Ovary (tissue), 9 donors: ENCODE results near the gene GPR17. TPM values are rescaled to one million over a fixed set of nuclear protein-coding genes. Genes with fewer than 3 reads are reported as not detected.

Experiments
- DNase-seq, 5 donors: peaks; one replicate each; pipeline ENCODE4 v3.0.0-alpha.2; 2019 to 2020
- H3K27ac ChIP-seq, 2 donors: fragments of 200-600 bp; one replicate each; pipeline versions ENCODE4 v1.5.1 to v1.8.0; 2019 to 2022
- H3K27me3 ChIP-seq: fragments of 200-600 bp; one replicate; pipeline ENCODE4 v1.8.0; 2022
- H3K36me3 ChIP-seq: fragments of 200-600 bp; sonication (generic); one replicate; pipeline ENCODE4 v1.5.1; 2019
- H3K4me1 ChIP-seq: one replicate; pipeline ENCODE4 v1.8.1; 2013; ENCODE audit warnings: mild to moderate bottlenecking, moderate library complexity; ENCODE audit not compliant: insufficient read depth
- H3K4me3 ChIP-seq: fragments of 200-600 bp; sonication (generic); one replicate; pipeline ENCODE4 v1.5.1; 2017
- H3K9me3 ChIP-seq, 2 donors: fragments of 200-600 bp in 1 of 2; sonication (generic) in 1 of 2; one replicate each; pipeline versions ENCODE4 v1.5.1 to v1.8.1; 2013 to 2019; ENCODE audit warnings: mild to moderate bottlenecking in 1 of 2, moderate library complexity in 1 of 2
- CTCF ChIP-seq, 3 donors: fragments of 450-650 bp in 2 of 3; fragments of 200-600 bp in 1 of 3; IDR thresholded peaks; one replicate each; pipeline versions ENCODE4 v1.5.1 to v1.8.0; 2016 to 2022; ENCODE audit warnings: antibody characterized with exemption in 3 of 3, mild to moderate bottlenecking in 1 of 3
- EP300 ChIP-seq: sonication (generic); formaldehyde crosslinking; IDR thresholded peaks from one replicate; pipeline ENCODE4 v1.6.1; 2017; ENCODE audit warnings: antibody characterized with exemption
- POLR2A ChIP-seq: fragments of 450-650 bp; IDR thresholded peaks from one replicate; pipeline ENCODE4 v1.6.1; 2017; ENCODE audit warnings: antibody characterized with exemption, mild to moderate bottlenecking, moderate library complexity
- WGBS, 3 donors: extraction: QIAGEN DNeasy Blood & Tissue Kit in 1 of 3; methylation state at CpG; one replicate each; pipeline versions ENCODE4 v1.1.5 to v1.1.7; 2013 to 2017; 5-methylcytosine and 5-hydroxymethylcytosine counted together
- intact Hi-C, 4 donors: fragments of 100-400 bp; cut with DNase I; formaldehyde crosslinking; loops; one replicate each; pipeline versions ENCODE4 v1.11.0 to v1.15.1; 2022 to 2023
- polyA plus RNA-seq, 2 donors: library from polyadenylated mRNA; stranded (reverse); fragments of 200-250 nt in 1 of 2; fragments of 350-450 nt in 1 of 2; fragmentation: Illumina TruSeq in 1 of 2; extraction: RNeasy Lipid Tissue Mini Kit (QIAGEN cat#74804) in 1 of 2; gene quantifications; one replicate each; pipeline ENCODE4 v1.2.3, GENCODE V29; 2013 to 2014
- total RNA-seq, 7 donors: library from RNA; depleted of rRNA in 2 of 7; stranded (reverse); fragments of >200 nt in 2 of 7; fragmentation: NEBNext Ultra II Directional in 3 of 7; extraction: Animal tissue kit (Norgen Biotek cat#: 25700) in 3 of 7; gene quantifications; one replicate each; pipeline versions ENCODE4 v1.1.0 to v1.2.4, GENCODE V29; 2016 to 2023
- donor health status: DM: no; HTN: no; CAD: no; lungs with moderate emphysema.
- donor health status: DM: no; HTN: no; CAD: no.
- donor health status: Bipolar disorder and iron deficiency.
- donor health status: DM: yes; HTN: yes; CAD: no.
- donor health status: DM: no; HTN: no; CAD: no.
- donor health status: DM: yes; HTN: yes; CAD: no.

GPR17 gene
- total and polyA plus RNA-seq, 9 donors: 0.18 TPM; not detected in 8

- Histone ChIP-seq H3K36me3 (no peaks in the 10 kb centered on the region), H3K27ac (no peak overlapping the region), H3K9me3 (no peaks in the 10 kb centered on the region), H3K4me1 (no peaks in the 10 kb centered on the region), H3K27me3 (no peaks in the 10 kb centered on the region), H3K4me3 (no peak overlapping the region)
- intact Hi-C loops: loop anchor here in 1 of 4 donors (10.0 kb wide), 1 partner anchor 115 kb away; the partner anchor contains the start of gene MYO7B
- DNase-seq: peak; percentile 37 to 76 (median 69)
- WGBS, 3 donors: 30 to 36% (median 30%) methylated on average over 7 of the region's 7 CpGs
- TF ChIP-seq CTCF (IDR thresholded peaks at IDR 0.05) (peak in 1 of 3 donors; percentile 16), EP300 (no peak), POLR2A (no peak)
Measured at GRCh38 chr2:127649684-127650040, 3.7 kb downstream of the GPR17 start.

GRCh38 chr2:127650041-127650784 is 4.3 kb downstream of the GPR17 start:
- Histone ChIP-seq H3K27ac (no peak overlapping the region), H3K4me3 (no peak overlapping the region), H3K36me3 (no peaks in the 10 kb centered on the region), H3K4me1 (no peaks in the 10 kb centered on the region), H3K27me3 (no peaks in the 10 kb centered on the region), H3K9me3 (no peaks in the 10 kb centered on the region)
- no peak for DNase-seq
- no peak for TF ChIP-seq CTCF (IDR thresholded peaks at IDR 0.05)
- 53 to 59% (median 56%) methylated on average over 17 of the region's 17 CpGs for WGBS, 3 donors
- intact Hi-C loops: no loop called here

DNA sequence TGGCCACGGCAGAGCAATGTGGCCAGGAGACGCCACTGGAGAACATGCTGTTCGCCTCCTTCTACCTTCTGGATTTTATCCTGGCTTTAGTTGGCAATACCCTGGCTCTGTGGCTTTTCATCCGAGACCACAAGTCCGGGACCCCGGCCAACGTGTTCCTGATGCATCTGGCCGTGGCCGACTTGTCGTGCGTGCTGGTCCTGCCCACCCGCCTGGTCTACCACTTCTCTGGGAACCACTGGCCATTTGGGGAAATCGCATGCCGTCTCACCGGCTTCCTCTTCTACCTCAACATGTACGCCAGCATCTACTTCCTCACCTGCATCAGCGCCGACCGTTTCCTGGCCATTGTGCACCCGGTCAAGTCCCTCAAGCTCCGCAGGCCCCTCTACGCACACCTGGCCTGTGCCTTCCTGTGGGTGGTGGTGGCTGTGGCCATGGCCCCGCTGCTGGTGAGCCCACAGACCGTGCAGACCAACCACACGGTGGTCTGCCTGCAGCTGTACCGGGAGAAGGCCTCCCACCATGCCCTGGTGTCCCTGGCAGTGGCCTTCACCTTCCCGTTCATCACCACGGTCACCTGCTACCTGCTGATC is 4.9 kb downstream of the GPR17 start:
- H3K4me3 ChIP-seq: no peak overlapping the region
- H3K27ac ChIP-seq: no peak overlapping the region
- H3K27me3 ChIP-seq: no peaks in the 10 kb centered on the region
- no peaks in the 10 kb centered on the region for H3K9me3 ChIP-seq
- DNase-seq: no peak
- WGBS, 3 donors: 72 to 79% (median 74%) methylated on average over 28 of the region's 28 CpGs
- intact Hi-C loops: no loop called here
- no peaks in the 10 kb centered on the region for H3K4me1 ChIP-seq
- H3K36me3 ChIP-seq: no peaks in the 10 kb centered on the region
- TF ChIP-seq POLR2A (no peak), EP300 (no peak), CTCF (IDR thresholded peaks at IDR 0.05) (no peak)

DNA sequence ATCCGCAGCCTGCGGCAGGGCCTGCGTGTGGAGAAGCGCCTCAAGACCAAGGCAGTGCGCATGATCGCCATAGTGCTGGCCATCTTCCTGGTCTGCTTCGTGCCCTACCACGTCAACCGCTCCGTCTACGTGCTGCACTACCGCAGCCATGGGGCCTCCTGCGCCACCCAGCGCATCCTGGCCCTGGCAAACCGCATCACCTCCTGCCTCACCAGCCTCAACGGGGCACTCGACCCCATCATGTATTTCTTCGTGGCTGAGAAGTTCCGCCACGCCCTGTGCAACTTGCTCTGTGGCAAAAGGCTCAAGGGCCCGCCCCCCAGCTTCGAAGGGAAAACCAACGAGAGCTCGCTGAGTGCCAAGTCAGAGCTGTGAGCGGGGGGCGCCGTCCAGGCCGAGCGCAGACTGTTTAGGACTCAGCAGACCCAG is 5.4 kb downstream of the GPR17 start:
- Histone ChIP-seq H3K27ac (no peak overlapping the region), H3K36me3 (no peaks in the 10 kb centered on the region)
- DNase-seq: no peak

More for the DNA sequence above, 5.4 kb downstream of the GPR17 start:
- Histone ChIP-seq H3K27me3 (no peaks in the 10 kb centered on the region), H3K9me3 (no peaks in the 10 kb centered on the region), H3K4me3 (no peak overlapping the region), H3K4me1 (no peaks in the 10 kb centered on the region)
- intact Hi-C loops: no loop called here
- 96 to 97% (median 96%) methylated on average over 29 of the region's 29 CpGs for WGBS, 3 donors
- no peak for TF ChIP-seq POLR2A
- TF ChIP-seq EP300: no peak
- no peak for TF ChIP-seq CTCF (IDR thresholded peaks at IDR 0.05)
